Caco-2 (cell line): ENCODE data around the gene HIBCH. TPM values are rescaled to one million over a fixed set of nuclear protein-coding genes. Genes with fewer than 3 reads are reported as not detected.
"Not testable (repeated sequence)": the region's sequence is repeated elsewhere in the genome, so short reads cannot be mapped to it uniquely, and the experiment has no call there.

Source experiments
- BruUV-seq: library from RNA; stranded (reverse); fragments of 400-500 nt; replicated peaks from 2 replicates; lab custom pipeline; 2021; lab: Mats Ljungman, UMichigan
- CTCF ChIA-PET: fragments of 300-600 bp; sonication (Branson Sonifier 250); formaldehyde crosslinking; loops from one replicate; lab custom pipeline; 2022; ENCODE audit warnings: antibody characterized with exemption; lab: Charles Lee
- POLR2A ChIA-PET: fragments of 300-600 bp; sonication (Branson Sonifier 250); formaldehyde crosslinking; loops from one replicate; lab custom pipeline; 2022; ENCODE audit warnings: antibody characterized with exemption; lab: Charles Lee
- DNase-seq, 2 experiments: peaks; one replicate each; pipeline versions ENCODE4 v3.0.0 to v3.0.0-alpha.2; 2020 to 2022
- H3K27me3 ChIP-seq: replicated peaks from 2 replicates; pipeline ENCODE4 v1.6.0; 2011; ENCODE audit warnings: low read length; ENCODE audit not compliant: control insufficient read depth, insufficient read depth
- H3K36me3 ChIP-seq: 2 replicates; pipeline ENCODE4 v1.5.1; 2011; ENCODE audit warnings: low read length; ENCODE audit not compliant: control insufficient read depth, insufficient read depth
- H3K4me1 ChIP-seq: fragments of 250-450 bp; sonication (Bioruptor Pico); 2 replicates; pipeline ENCODE4 v1.5.1; 2020; ENCODE audit warnings: mild to moderate bottlenecking
- H3K4me3 ChIP-seq: 2 replicates; pipeline ENCODE4 v1.5.1; 2011; ENCODE audit warnings: low read depth, mild to moderate bottlenecking, control low read depth, low read length
- H3K9me3 ChIP-seq: fragments of 250-450 bp; sonication (Bioruptor Pico); 2 replicates; pipeline ENCODE4 v1.5.1; 2020; ENCODE audit warnings: mild to moderate bottlenecking, moderate library complexity
- H3K27ac Mint-ChIP-seq: one replicate; pipeline ENCODE4 v1.8.0; 2022; ENCODE audit warnings: mixed read lengths; ENCODE audit not compliant: unreplicated experiment
- H3K27me3 Mint-ChIP-seq: one replicate; pipeline ENCODE4 v1.8.0; 2022; ENCODE audit warnings: mixed read lengths; ENCODE audit not compliant: insufficient read depth, unreplicated experiment
- H3K36me3 Mint-ChIP-seq: one replicate; pipeline ENCODE4 v1.8.0; 2022; ENCODE audit warnings: mild to moderate bottlenecking, mixed read lengths; ENCODE audit not compliant: insufficient read depth, unreplicated experiment
- H3K4me1 Mint-ChIP-seq: one replicate; pipeline ENCODE4 v1.8.0; 2022; ENCODE audit warnings: low read depth, mixed read lengths; ENCODE audit not compliant: unreplicated experiment
- H3K4me3 Mint-ChIP-seq: one replicate; pipeline ENCODE4 v1.8.0; 2022; ENCODE audit warnings: mild to moderate bottlenecking, moderate library complexity, mixed read lengths; ENCODE audit not compliant: unreplicated experiment
- H3K9me3 Mint-ChIP-seq: one replicate; pipeline ENCODE4 v1.8.0; 2022; ENCODE audit warnings: mixed read lengths; ENCODE audit not compliant: unreplicated experiment
- CTCF ChIP-seq, 2 experiments: fragments of 200-600 bp in 1 of 2; IDR thresholded peaks; 1 replicate in 1 of 2; 2 replicates in 1 of 2; pipeline versions ENCODE4 v1.5.1 to v1.8.0; 2011 to 2022; ENCODE audit warnings: antibody characterized with exemption in 1 of 2, control low read depth in 1 of 2, inconsistent platforms in 1 of 2, low read depth in 1 of 2, low read length in 1 of 2, mild to moderate bottlenecking in 1 of 2, moderate library complexity in 1 of 2; ENCODE audit not compliant: insufficient read depth in 1 of 2, severe bottlenecking in 1 of 2, unreplicated experiment in 1 of 2
- intact Hi-C: fragments of 100-400 bp; cut with micrococcal nuclease; formaldehyde crosslinking; loops from one replicate; pipeline ENCODE4 v1.10.0; 2022; ENCODE audit not compliant: unreplicated experiment
- total RNA-seq: library from RNA; stranded (reverse); gene quantifications from 2 replicates; pipeline ENCODE4 v1.2.3, GENCODE V29; 2022

Gene HIBCH
- total RNA-seq, 1 experiment from 2014 or later = 34.4 TPM

- no peaks in the 10 kb centered on the region for H3K36me3 ChIP-seq
- no peaks in the 10 kb centered on the region for H3K27me3 Mint-ChIP-seq
- CTCF ChIA-PET = no interaction called here
- BruUV-seq = no TSS peak
- H3K4me1 ChIP-seq = no peaks in the 10 kb centered on the region
- no peak overlapping the region for H3K27ac Mint-ChIP-seq
- no peak for TF ChIP-seq CTCF (IDR thresholded peaks at IDR 0.05; ENCODE audit: insufficient read depth in 1 of 2, low read depth in 1 of 2, low read length in 1 of 2, severe bottlenecking in 1 of 2, unreplicated experiment in 1 of 2)
- H3K27me3 ChIP-seq = no peaks in the 10 kb centered on the region
- intact Hi-C loops = no loop called here
- H3K4me3 ChIP-seq = no peak overlapping the region
- no peak for DNase-seq
- no peaks in the 10 kb centered on the region for H3K4me1 Mint-ChIP-seq
- H3K36me3 Mint-ChIP-seq = peaks cover 10% of the 10 kb centered on the region
- H3K9me3 ChIP-seq = no peaks in the 10 kb centered on the region
- H3K4me3 Mint-ChIP-seq = no peak overlapping the region
- POLR2A ChIA-PET = no interaction called here
- peaks cover 11% of the 10 kb centered on the region for H3K9me3 Mint-ChIP-seq
These were observed 17.6 kb downstream of the HIBCH start for GRCh38 chr2:190302052-190302451.

GRCh38 chr2:190301032-190301431, 18.6 kb downstream of the HIBCH start:
- CTCF ChIA-PET = no interaction called here
- POLR2A ChIA-PET = no interaction called here
- H3K4me3 Mint-ChIP-seq = no peak overlapping the region

DNA sequence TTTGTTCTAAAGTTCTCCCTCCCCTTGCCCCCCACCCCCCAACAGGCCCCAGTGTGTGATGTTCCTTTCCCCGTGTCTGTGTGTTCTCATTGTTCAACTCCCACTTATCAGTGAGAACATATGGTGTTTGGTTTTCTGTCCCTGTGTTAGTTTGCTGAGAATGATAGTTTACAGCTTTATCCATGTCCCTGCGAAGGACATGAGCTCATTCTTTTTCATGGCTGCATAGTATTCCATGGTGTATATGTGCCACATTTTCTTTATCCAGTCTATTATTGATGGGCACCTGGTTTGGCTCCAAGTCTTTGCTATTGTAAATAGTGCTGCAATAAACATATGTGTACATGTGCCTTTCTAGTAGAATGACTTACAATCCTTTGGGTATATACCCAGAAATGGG, 21.7 kb downstream of the HIBCH start:
- CTCF ChIA-PET = interaction anchor here (0.7 kb wide), 1 partner anchor 127 kb away, joined by 5 read pairs; no protein-coding TSS in a partner anchor
- H3K36me3 Mint-ChIP-seq, H3K4me1 Mint-ChIP-seq, H3K9me3 ChIP-seq, H3K36me3 ChIP-seq, H3K27me3 Mint-ChIP-seq, H3K4me1 ChIP-seq, H3K4me3 ChIP-seq, BruUV-seq, H3K4me3 Mint-ChIP-seq, DNase-seq, H3K27ac Mint-ChIP-seq, intact Hi-C loops, POLR2A ChIA-PET, H3K27me3 ChIP-seq: not testable (repeated sequence)
- peaks cover 11% of the 10 kb centered on the region for H3K9me3 Mint-ChIP-seq

More at GRCh38 chr2:190301032-190301431, 18.6 kb downstream of the HIBCH start:
- peaks cover 10% of the 10 kb centered on the region for H3K36me3 Mint-ChIP-seq
- H3K27ac Mint-ChIP-seq = no peak overlapping the region
- TF ChIP-seq CTCF (IDR thresholded peaks at IDR 0.05; ENCODE audit: insufficient read depth in 1 of 2, low read depth in 1 of 2, low read length in 1 of 2, severe bottlenecking in 1 of 2, unreplicated experiment in 1 of 2) = no peak
- H3K9me3 Mint-ChIP-seq = peaks cover 11% of the 10 kb centered on the region
- H3K4me3 ChIP-seq = no peak overlapping the region
- intact Hi-C loops = no loop called here
- no TSS peak for BruUV-seq
- H3K4me1 ChIP-seq = no peaks in the 10 kb centered on the region
- no peaks in the 10 kb centered on the region for H3K9me3 ChIP-seq
- H3K4me1 Mint-ChIP-seq = no peaks in the 10 kb centered on the region
- H3K27me3 Mint-ChIP-seq = no peaks in the 10 kb centered on the region
- DNase-seq = no peak
- H3K27me3 ChIP-seq = no peaks in the 10 kb centered on the region
- H3K36me3 ChIP-seq = no peaks in the 10 kb centered on the region; the same call in 1 of the 2 replicates
